ENCODE results near the gene SEC23A. TPM values are rescaled to one million over a fixed set of nuclear protein-coding genes. Genes with fewer than 3 reads are reported as not detected.
A peak's percentile ranks its signal among the peaks of the same experiment; 100 is the strongest.

The SEC23A gene
- total and polyA plus RNA-seq, 2 of the 13 experiments (the other 11 are each of a cell fraction or from before 2014, with no cell fraction given) = 403 to 887 TPM

GRCh38 chr14:39025810-39026627, 77.0 kb downstream of the SEC23A start (continued):
- no peak for TF ChIP-seq SNAPC4 (CRISPR knock-in tag; IDR thresholded peaks at IDR 0.05)
- TF ChIP-seq ZSCAN22 (CRISPR knock-in tag; IDR thresholded peaks at IDR 0.05) = no peak; the same call in 1 of the 2 replicates
- TF ChIP-seq SMARCC2 (IDR thresholded peaks at IDR 0.05) = 0 out of 2 replicates have a peak, but pooled peaks have one; percentile 52
- no peak for TF ChIP-seq SMARCE1 (IDR thresholded peaks at IDR 0.05; ENCODE audit: borderline replicate concordance)
- TF ChIP-seq IRF1 (CRISPR knock-in tag; IDR thresholded peaks at IDR 0.05; ENCODE audit: low read depth) = no peak
- TF ChIP-seq ZNF362 (CRISPR knock-in tag; IDR thresholded peaks at IDR 0.05; ENCODE audit: borderline replicate concordance) = peak; percentile 54; the same call in 1 of the 2 replicates
- TF ChIP-seq FLYWCH1 (CRISPR knock-in tag; IDR thresholded peaks at IDR 0.05) = no peak
- TF ChIP-seq ATRX (CRISPR knock-in tag; IDR thresholded peaks at IDR 0.05; ENCODE audit: borderline replicate concordance) = no peak
- TF ChIP-seq ZNF275 (CRISPR knock-in tag; IDR thresholded peaks at IDR 0.05; ENCODE audit: borderline replicate concordance) = no peak
- no peak; the same call in 1 of the 2 replicates for TF ChIP-seq RBAK (CRISPR knock-in tag; IDR thresholded peaks at IDR 0.05)
- peak; percentile 88 for TF ChIP-seq ZNF34 (CRISPR knock-in tag; IDR thresholded peaks at IDR 0.05; ENCODE audit: borderline replicate concordance)
- peak; percentile 68; the same call in 1 of the 2 replicates for TF ChIP-seq PRDM10 (CRISPR knock-in tag; IDR thresholded peaks at IDR 0.05; ENCODE audit: low read depth)
- TF ChIP-seq BRCA1 (CRISPR knock-in tag; IDR thresholded peaks at IDR 0.05) = peak; percentile 16; the same call in 1 of the 2 replicates
